Measurements from ENCODE around the gene ATP6V0E2.

ATP6V0E2 gene

GRCh38 chr7:149873074-149873969 is at the start of gene ATP6V0E2:
Gene ATP6V0E2, plus strand, starts transcription at chr7:149873969. Its CDS starts 97 bp downstream, at chr7:149874066.
- peak; percentile 90 to 93 for DNase-seq (ENCODE audit: low read depth in 2 of 2)
- H3K4me3 ChIP-seq (replicated peaks in 1 of 2; ENCODE audit: low read depth in 2 of 2, low read length in 2 of 2): peak within 1 kb of the TSS; percentile 69 to 76
- no peak for TF ChIP-seq CTCF (IDR thresholded peaks at IDR 0.05; ENCODE audit: low read depth, low read length)

GRCh38 chr7:149824301-149824741 is 49.4 kb upstream of the ATP6V0E2 start:
- H3K4me3 ChIP-seq (replicated peaks in 1 of 2; ENCODE audit: low read depth in 2 of 2, low read length in 2 of 2): no peak overlapping the region
- DNase-seq (ENCODE audit: low read depth in 2 of 2): no peak
- TF ChIP-seq CTCF (IDR thresholded peaks at IDR 0.05; ENCODE audit: low read depth, low read length): no peak

- no peak for TF ChIP-seq CTCF (IDR thresholded peaks at IDR 0.05; ENCODE audit: low read depth, low read length)
- no peak overlapping the region for H3K4me3 ChIP-seq (replicated peaks in 1 of 2; ENCODE audit: low read depth in 2 of 2, low read length in 2 of 2)
- no peak for DNase-seq (ENCODE audit: low read depth in 2 of 2)
Observed at GRCh38 chr7:149824748-149825566, 48.8 kb upstream of the ATP6V0E2 start.

- no peak for DNase-seq (ENCODE audit: low read depth in 2 of 2)
Observed at GRCh38 chr7:149825567-149826343, 48.0 kb upstream of the ATP6V0E2 start.

GRCh38 chr7:149826344-149827088 is 47.3 kb upstream of the ATP6V0E2 start:
- TF ChIP-seq CTCF (IDR thresholded peaks at IDR 0.05; ENCODE audit: low read depth, low read length): no peak
- no peak overlapping the region for H3K4me3 ChIP-seq (replicated peaks in 1 of 2; ENCODE audit: low read depth in 2 of 2, low read length in 2 of 2)
- DNase-seq (ENCODE audit: low read depth in 2 of 2): no peak

More at GRCh38 chr7:149825567-149826343, 48.0 kb upstream of the ATP6V0E2 start:
- TF ChIP-seq CTCF (IDR thresholded peaks at IDR 0.05; ENCODE audit: low read depth, low read length): no peak
- H3K4me3 ChIP-seq (replicated peaks in 1 of 2; ENCODE audit: low read depth in 2 of 2, low read length in 2 of 2): no peak overlapping the region
